H54 (cell line): ENCODE measurements around the gene ALDOA.
"Not testable (repeated sequence)": the region's sequence is repeated elsewhere in the genome, so short reads cannot be mapped to it uniquely, and the experiment has no call there.

Experiments
- DNase-seq: peaks from one replicate; pipeline ENCODE4 v3.0.0; 2011; ENCODE audit warnings: low spot score, mixed read lengths; ENCODE audit not compliant: insufficient read length
- FAIRE-seq: peaks from 3 replicates; lab custom pipeline; 2011; peaks lifted over from hg19 to GRCh38; lab: Jason Lieb, UNC
- POLR2A ChIP-seq: IDR thresholded peaks from 2 replicates; pipeline ENCODE4 v1.6.1; 2011; ENCODE audit warnings: low read depth, mild to moderate bottlenecking, low read length

ALDOA gene

DNA sequence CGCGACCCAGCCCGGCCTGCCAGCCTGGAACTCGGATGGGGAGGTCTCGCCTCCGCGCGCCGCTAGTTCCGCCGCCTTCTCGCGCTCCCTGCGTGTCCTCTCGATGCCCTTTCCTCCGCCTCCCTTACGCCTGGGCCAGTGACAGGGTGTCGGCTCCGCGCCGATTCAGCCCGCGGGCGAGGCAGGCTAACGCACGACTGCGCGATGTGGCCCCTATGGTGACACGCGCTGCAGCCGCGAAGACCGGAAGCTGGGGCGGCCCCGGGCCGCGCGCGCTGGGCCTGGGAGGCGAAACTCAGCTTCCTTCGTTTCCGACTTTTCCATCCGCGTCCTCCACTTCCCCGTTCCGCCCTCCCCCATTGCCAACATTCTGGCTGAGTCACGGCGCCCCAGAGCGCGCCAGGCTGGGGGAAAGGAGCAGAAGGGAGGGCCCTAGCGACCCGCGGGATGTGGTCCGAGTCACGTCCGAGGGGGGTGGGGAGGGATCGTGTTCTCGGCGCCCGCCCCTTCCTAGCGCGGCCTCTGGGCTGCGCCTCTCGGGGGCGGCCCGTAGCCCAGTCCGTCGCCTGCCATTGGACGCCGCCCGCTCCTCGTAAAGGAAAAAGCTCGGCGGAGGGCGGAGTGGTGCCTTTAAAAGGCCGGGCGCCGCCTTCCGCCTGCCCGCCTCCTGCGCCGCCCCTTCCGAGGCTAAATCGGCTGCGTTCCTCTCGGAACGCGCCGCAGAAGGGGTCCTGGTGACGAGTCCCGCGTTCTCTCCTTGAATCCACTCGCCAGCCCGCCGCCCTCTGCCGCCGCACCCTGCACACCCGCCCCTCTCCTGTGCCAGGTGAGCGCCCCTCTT, at the start of gene ALDOA:
ALDOA (plus strand) TSS at position 659 of the 841 bp plus-strand sequence. CDS start 1,138 bp downstream, outside the sequence.
- FAIRE-seq, result no peak
- peak; percentile 90 for DNase-seq
- TF ChIP-seq POLR2A, result peak; percentile 94

DNA sequence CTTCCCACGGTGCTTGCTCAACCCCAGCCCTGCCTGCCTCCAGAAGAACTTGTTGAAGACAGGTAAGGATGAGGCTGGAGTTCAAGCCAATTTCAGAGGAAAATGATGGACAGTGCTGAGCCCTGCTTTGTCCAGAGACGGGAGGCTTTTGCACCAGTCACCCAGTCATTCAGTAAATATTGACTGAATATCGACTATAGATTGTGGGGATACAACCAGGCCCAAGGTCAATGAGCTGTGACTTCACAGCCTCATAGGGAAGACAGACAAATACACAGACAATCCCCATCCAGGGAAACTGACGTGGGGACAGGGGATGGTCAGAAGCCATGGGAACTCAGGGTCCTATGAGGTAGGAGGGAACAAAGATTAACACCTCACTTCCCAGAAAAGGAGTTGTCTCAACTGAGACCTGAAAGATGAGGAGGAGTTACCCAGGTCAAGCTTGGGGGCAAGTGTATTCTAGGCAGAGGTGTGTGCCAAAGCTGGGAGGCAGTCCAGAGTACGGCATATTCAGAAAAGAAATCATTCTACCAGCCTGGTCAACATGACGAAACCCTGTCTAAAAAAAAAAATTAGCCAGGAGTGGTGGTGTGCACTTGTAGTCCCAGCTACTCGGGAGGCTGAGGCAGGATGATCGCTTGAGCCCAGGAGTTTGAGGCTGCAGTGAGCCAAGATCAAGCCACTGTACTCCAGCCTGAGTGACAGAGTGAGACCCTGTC, 48.8 kb upstream of the ALDOA start:
- FAIRE-seq (no peak), DNase-seq (no peak)
- no peak for TF ChIP-seq POLR2A

DNA sequence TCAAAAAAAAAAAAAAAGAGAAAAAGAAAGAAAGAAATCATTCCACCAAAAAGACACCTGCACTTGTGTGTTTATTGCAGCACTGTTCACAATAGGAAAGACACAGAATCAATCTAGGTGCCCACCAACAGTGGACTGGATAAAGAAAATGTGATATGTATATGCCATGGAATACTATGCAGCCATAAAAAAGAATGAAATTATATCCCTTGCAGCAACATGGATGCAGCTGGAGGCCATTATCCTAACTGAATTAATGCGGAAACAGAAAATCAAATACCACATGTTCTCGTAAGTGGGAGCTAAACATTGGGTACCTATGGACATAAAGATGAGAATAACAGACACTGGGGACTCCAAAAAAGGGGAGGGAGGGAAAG, 48.3 kb upstream of the ALDOA start:
- FAIRE-seq, result no peak
- no peak for DNase-seq
- no peak for TF ChIP-seq POLR2A

DNA sequence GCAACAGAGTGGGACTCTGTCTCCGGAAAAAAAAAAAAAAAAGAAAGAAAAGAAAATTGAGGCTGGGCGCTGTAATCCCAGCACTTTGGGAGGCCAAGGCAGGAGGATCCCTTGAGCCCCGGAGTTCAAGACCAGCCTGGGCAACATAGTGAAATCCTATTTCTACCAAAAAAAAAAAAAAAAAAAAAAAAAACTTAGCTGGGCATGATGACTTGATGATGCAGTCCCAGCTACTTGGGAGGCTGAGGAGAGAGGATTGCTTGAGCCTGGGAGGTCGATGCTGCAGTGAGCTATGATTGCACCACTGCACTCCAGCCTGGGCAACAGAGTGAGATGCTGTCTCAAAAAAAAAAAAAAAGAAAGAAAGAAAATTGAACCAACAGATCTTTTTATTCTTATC, 47.6 kb upstream of the ALDOA start:
- DNase-seq, FAIRE-seq: not testable (repeated sequence)

DNA sequence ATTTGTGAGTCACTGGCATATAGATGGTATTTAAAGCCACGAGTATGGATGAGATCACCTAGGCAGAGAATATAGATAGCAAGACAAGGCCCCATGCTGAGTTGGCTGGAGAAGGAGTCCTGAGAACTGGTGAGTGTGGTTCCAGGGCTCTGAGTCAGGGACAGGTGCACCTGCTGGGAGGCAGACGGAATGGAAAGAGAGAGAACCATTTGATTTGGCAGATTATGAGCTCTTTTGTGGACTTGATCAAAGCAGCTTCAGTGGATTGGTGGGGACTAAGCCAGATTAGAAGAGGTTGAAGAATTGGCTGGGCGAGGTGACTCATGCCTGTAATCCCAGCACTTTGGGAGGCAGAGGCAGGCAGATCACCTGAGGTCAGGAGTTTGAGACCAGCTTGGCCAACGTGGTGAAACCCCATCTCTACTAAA, 46.8 kb upstream of the ALDOA start:
- no peak for TF ChIP-seq POLR2A
- no peak for DNase-seq
- no peak for FAIRE-seq

DNA sequence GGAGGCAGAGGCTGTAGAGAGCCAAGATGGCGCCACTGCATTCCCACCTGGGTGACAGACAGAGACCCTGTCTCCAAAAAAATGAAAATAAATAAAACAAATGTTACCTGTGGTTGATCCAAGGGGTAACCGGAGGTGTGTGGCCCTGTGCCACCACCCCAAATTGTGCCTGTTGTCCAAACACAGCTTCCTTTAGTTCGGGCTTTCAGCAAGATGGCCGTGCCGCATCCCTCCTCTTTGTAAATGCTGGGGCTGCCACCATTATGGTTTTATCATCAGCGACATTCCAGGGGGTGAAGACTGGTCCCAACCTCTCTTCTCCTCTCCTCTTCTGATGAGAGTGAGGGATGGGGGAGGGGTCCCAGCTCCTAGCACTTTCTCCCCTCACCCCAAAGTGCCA, 42.7 kb upstream of the ALDOA start, which contains the start of gene C16orf92:
C16orf92 (plus strand) TSS at position 312 of the 400 bp plus-strand sequence. CDS start 143 bp downstream, outside the sequence.
- FAIRE-seq, result no peak
- no peak for TF ChIP-seq POLR2A
- no peak for DNase-seq

DNA sequence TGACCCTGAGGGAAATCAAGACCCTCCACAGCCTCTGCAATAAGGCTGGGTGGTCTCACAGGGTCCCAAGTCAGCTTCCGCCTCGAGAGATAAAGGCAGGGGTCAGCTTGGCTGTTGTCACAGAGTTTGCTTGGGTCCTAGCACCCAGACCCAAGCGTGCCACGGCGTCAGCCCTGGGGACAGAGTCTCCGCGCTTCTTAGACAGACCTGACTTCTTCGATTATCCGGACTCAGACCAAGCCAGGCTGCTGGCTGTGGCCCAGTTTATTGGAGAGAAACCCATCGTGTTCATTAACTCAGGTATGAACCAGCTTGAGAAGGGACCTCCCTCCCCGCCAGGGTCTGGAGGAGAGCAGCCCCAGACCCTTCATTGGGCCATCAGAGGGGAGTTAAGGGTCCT, 42.0 kb upstream of the ALDOA start:
- no peak for FAIRE-seq
- TF ChIP-seq POLR2A, result no peak
- DNase-seq, result no peak

DNA sequence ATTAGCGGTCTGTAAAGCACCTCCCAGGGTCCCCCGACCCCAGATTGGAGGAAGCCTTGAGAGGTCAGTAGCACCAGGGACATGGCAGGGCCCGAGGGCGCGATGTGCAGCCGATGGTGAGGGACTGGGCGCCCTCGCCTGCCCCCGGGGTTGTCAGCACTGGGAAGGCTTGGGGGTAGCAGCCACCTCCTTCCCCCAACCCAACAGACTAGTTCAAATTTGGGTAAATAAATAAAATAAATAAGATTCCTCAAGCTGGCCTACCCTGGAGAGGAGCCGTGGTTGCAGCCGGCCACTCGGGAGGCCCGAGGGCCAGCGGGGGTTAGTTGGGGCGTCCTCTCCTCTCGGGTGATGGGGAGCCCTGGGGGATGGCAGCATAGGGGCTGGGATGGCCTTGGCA, 41.1 kb upstream of the ALDOA start:
- no peak for DNase-seq
- FAIRE-seq, result no peak
- TF ChIP-seq POLR2A, result no peak

DNA sequence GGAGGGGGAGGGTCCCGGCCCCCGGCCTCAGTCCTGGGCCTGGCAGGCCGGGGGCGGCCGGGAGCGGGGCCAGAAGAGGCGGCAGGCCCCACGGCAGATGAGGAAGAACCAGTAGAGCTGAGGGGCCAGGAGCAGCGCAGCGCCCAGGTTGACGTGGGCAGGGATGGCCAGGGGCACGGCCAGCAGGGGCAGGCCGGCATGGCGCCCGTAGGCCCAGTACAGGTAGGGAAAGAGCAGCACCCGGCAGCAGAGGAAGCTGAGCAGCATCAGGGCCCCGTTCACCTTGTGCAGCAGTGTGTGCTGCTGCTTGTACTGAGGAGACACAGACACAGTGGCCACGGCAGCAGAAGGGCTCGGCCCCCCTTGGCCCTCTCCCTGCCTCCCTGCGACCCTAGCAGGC, 40.4 kb upstream of the ALDOA start:
- FAIRE-seq (no peak), DNase-seq (no peak)
- TF ChIP-seq POLR2A, result no peak

DNA sequence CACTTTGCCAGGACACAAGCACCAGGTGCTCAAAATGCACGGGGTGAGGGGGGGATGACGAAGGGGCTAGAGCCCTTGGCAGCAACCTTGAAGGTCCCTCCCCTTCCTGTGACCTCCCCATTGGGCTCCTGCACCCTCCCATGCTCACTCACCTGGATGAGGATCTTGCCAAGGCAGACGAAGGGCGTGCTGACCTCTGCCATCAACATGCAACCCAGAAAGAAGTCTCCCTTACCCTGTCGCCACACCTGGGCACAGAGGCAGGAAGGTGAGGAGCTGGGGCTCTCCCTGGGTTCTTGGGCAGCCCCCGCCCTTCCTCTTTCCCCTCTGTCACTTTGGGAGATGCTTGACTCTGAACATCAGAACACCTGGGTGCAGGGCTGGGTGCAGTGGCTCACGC, 40.0 kb upstream of the ALDOA start:
- TF ChIP-seq POLR2A, result no peak
- no peak for FAIRE-seq
- no peak for DNase-seq

DNA sequence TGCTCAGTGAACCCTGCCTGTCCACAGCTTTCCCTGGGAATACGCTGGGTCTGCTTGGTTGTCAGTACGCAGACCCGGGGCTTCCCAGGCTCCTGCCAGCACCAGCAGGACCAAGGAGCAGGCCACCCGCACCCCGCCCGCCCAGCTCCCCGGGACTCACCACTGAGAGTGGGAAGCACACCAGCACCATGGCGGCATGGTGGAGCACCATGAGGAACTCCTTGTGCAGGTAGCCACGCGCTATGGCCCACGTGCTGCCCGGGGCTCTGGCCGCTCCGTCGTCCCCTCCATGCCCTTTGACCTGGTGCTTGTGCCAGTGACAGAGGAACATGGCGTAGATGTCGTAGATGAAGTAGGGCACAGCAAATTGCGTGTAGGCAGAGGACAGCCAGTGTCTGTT, 39.1 kb upstream of the ALDOA start:
- DNase-seq (no peak), FAIRE-seq (no peak)
- no peak for TF ChIP-seq POLR2A

DNA sequence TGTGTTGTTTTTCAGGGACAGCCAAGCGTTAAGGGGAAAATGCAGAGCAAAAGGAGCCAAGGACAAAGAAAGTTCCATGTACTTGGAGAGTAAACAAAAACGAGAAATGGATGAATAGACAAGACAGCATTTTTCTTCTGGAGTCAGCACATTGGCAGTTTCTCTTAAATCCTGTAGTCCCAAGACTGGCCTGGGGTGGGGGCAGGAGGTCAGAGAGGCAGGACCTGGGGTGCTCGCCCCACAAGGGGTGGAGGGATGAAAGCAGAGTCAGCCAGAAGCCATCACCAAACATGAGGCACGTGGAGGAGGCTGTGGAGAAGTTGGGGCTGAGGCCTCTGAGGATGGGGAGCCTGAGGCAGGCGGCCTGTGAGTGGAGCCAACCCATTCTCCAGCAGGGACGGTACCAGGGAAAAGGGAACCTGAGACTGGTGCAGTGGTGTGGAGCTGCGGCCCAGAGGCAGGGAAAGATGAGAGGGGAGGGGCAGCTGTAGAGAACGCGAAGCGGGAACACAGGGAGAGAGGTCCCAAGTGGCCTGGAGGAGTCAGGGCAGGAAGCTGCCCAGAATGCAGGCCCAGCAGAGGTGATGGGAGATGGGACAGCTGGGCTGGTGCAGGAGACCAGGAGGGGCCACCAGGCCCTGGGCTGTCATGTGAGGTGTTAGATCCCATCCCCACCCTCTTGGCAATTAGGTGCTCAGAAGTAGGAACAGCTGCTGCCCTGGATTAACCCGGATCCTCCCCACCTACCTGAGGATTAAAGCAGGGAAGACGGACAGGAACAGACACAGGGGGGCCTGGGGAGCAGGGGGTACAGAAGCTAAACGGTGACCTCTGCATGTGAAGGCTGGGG, 37.7 kb upstream of the ALDOA start:
- FAIRE-seq (no peak), DNase-seq (no peak)
- no peak for TF ChIP-seq POLR2A

DNA sequence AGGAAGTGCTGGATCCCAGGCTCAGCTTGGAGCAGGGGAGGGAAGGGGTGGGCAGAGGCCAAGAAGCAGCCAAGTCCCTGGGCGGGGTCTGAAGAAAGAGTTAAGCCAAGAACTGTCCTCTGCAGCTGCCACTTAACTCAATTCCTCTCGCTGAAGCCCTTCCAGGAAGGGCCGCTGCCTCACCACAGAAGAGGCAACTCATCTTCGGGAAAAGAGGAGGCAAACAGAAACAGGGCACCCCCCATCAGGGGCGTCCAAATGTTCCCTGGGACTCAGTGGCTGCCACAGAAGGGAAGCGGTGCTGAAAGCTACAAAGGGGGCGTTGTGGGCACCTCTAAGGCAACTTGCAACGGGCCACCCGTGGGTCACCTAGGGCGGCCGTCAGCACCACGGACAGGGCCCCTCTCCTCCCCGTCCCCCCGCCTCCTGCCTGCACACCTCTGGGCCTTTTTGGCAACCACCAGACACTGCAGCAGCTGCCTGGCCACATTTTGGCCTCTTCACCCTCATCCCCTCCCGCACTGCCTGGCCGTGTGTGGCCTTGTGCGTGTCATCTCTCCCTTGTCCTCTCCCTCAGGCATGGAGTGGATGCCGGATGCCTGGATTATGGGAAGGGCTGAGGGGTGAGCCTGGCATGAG, 37.0 kb upstream of the ALDOA start:
- FAIRE-seq, result no peak
- DNase-seq, result no peak
- TF ChIP-seq POLR2A, result no peak
